Neuronal stem cell (in vitro differentiated cells): ENCODE results near the gene PCNA.

Experiments
- DNase-seq: peaks from one replicate; pipeline ENCODE4 v3.0.0-alpha.2; 2013; ENCODE audit warnings: low spot score
- H2AFZ ChIP-seq: one replicate; pipeline ENCODE4 v1.6.1; 2013; ENCODE audit warnings: mild to moderate bottlenecking, low read length, inconsistent platforms
- H2AK5ac ChIP-seq: 2 replicates; pipeline ENCODE4 v1.6.1; 2013; ENCODE audit warnings: low read depth, mild to moderate bottlenecking, inconsistent platforms, low read length, moderate library complexity, mixed read lengths
- H2BK120ac ChIP-seq: 2 replicates; pipeline ENCODE4 v1.6.1; 2013; ENCODE audit warnings: low read depth, mild to moderate bottlenecking, inconsistent platforms, low read length, moderate library complexity, mixed read lengths
- H2BK12ac ChIP-seq: one replicate; pipeline ENCODE4 v1.6.1; 2013; ENCODE audit warnings: low read length, inconsistent platforms
- H2BK15ac ChIP-seq: 2 replicates; pipeline ENCODE4 v1.6.1; 2013; ENCODE audit warnings: mild to moderate bottlenecking, low read length, inconsistent platforms, mixed read lengths
- H2BK5ac ChIP-seq: one replicate; pipeline ENCODE4 v1.6.1; 2013; ENCODE audit warnings: inconsistent platforms, mild to moderate bottlenecking, low read length, moderate library complexity
- H3K14ac ChIP-seq: one replicate; pipeline ENCODE4 v1.6.1; 2013; ENCODE audit warnings: low read length, inconsistent platforms
- H3K18ac ChIP-seq: 2 replicates; pipeline ENCODE4 v1.6.1; 2013; ENCODE audit warnings: low read length, inconsistent platforms
- H3K23ac ChIP-seq: 2 replicates; pipeline ENCODE4 v1.6.1; 2013; ENCODE audit warnings: low read depth, mild to moderate bottlenecking, mixed read lengths, low read length, inconsistent platforms; ENCODE audit not compliant: poor library complexity
- H3K27ac ChIP-seq: replicated peaks from 3 replicates; pipeline ENCODE4 v1.5.1; 2013; ENCODE audit warnings: low read length, inconsistent platforms
- H3K27me3 ChIP-seq, 3 experiments: 2 replicates each; pipeline ENCODE4 v1.6.1; 2013; ENCODE audit warnings: low read length in 3 of 3, mild to moderate bottlenecking in 2 of 3, inconsistent platforms in 1 of 3, low read depth in 1 of 3, mixed read lengths in 1 of 3, moderate library complexity in 1 of 3; ENCODE audit not compliant: control insufficient read depth in 3 of 3, insufficient read depth in 3 of 3
- H3K36me3 ChIP-seq, 2 donors: replicated peaks in 1 of 2; 2 replicates each; pipeline ENCODE4 v1.6.1; 2013; ENCODE audit warnings: low read length in 2 of 2; ENCODE audit not compliant: control insufficient read depth in 2 of 2, insufficient read depth in 2 of 2
- H3K4ac ChIP-seq: 2 replicates; pipeline ENCODE4 v1.6.1; 2013; ENCODE audit warnings: inconsistent platforms, mild to moderate bottlenecking, low read length, moderate library complexity
- H3K4me1 ChIP-seq, 2 donors: 1 replicate in 1 of 2; 2 replicates in 1 of 2; pipeline ENCODE4 v1.6.1; 2013; ENCODE audit warnings: low read length in 2 of 2, low read depth in 1 of 2; ENCODE audit not compliant: control insufficient read depth in 2 of 2, insufficient read depth in 1 of 2
- H3K4me2 ChIP-seq: one replicate; pipeline ENCODE4 v1.6.1; 2013; ENCODE audit warnings: mild to moderate bottlenecking, low read length, inconsistent platforms; ENCODE audit not compliant: insufficient read depth, poor library complexity, severe bottlenecking
- H3K4me3 ChIP-seq, 2 donors: 2 replicates each; pipeline ENCODE4 v1.5.1; 2013; ENCODE audit warnings: low read length in 2 of 2, mild to moderate bottlenecking in 2 of 2, inconsistent platforms in 1 of 2, moderate library complexity in 1 of 2
- H3K79me1 ChIP-seq: one replicate; pipeline ENCODE4 v1.6.1; 2013; ENCODE audit warnings: low read depth, mild to moderate bottlenecking, inconsistent platforms, low read length, moderate library complexity
- H3K9ac ChIP-seq: one replicate; pipeline ENCODE4 v1.6.1; 2013; ENCODE audit warnings: mild to moderate bottlenecking, low read depth, low read length, inconsistent platforms; ENCODE audit not compliant: poor library complexity
- H3K9me3 ChIP-seq, 2 donors: replicated peaks in 1 of 2; 2 replicates each; pipeline versions ENCODE3 to v1.6.1; 2013; ENCODE audit warnings: low read length in 2 of 2, mild to moderate bottlenecking in 2 of 2, inconsistent platforms in 1 of 2, low read depth in 1 of 2, mixed read lengths in 1 of 2, moderate library complexity in 1 of 2; ENCODE audit not compliant: control insufficient read depth in 2 of 2, insufficient read depth in 1 of 2
- H4K8ac ChIP-seq: one replicate; pipeline ENCODE4 v1.6.1; 2013; ENCODE audit warnings: low read depth, mild to moderate bottlenecking, inconsistent platforms, low read length, moderate library complexity
- H4K91ac ChIP-seq: one replicate; pipeline ENCODE4 v1.6.1; 2013; ENCODE audit warnings: low read length, low read depth, mild to moderate bottlenecking, inconsistent platforms; ENCODE audit not compliant: poor library complexity
- WGBS, 2 donors: extraction: QIAGEN DNeasy Blood & Tissue Kit; methylation state at CpG; one replicate each; pipeline ENCODE4 v1.1.7; 2013; ENCODE audit warnings: missing lambda C conversion rate in 2 of 2, mixed read lengths in 1 of 2; ENCODE audit not compliant: insufficient read length in 2 of 2, insufficient replicate concordance in 1 of 2; ENCODE audit errors: extremely low coverage in 2 of 2; 5-methylcytosine and 5-hydroxymethylcytosine counted together

PCNA gene

DNA sequence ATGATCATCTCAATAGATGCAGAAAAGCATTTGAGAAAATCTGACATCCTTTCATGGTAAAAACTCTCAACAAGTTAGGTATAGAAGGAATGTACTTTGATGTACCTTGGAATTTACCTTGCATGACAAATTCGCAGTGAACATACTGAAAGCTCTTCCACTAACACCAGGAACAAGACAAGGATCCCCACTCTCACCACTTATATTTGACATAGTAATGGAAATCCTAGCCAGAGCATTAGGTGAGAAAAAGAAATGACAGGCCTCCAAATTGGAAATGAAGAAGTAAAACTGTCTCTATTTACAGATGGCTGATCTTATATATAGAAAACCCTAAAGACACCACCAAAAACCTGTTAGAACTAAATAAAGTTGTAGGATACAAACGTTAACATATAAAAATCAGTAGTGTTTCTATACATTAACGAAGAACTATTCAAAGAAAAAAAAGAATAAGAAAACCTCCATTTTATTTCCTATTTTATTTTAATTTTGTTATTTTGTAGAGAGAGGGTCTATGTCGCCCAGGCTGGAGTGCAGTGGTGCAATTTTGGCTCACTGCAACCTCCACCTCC, 26.9 kb downstream of the PCNA start:
- no peak overlapping the region for H2BK120ac ChIP-seq
- no peak overlapping the region for H4K91ac ChIP-seq
- no peak overlapping the region for H3K4me3 ChIP-seq
- no peak overlapping the region for H2BK12ac ChIP-seq
- WGBS, 2 donors = no CpG with 5 or more reads among the region's 4 CpGs
- peaks cover 0 to 1% (median 0%) of the 10 kb centered on the region in 3 experiments for H3K27me3 ChIP-seq
- H3K4me1 ChIP-seq = peaks cover 0 to 4% of the 10 kb centered on the region in 2 donors
- no peak overlapping the region for H3K4ac ChIP-seq
- no peak overlapping the region for H3K27ac ChIP-seq
- no peak overlapping the region for H2BK15ac ChIP-seq
- H2AFZ ChIP-seq = no peak overlapping the region
- H3K23ac ChIP-seq = no peak overlapping the region
- no peak overlapping the region for H3K9ac ChIP-seq
- H4K8ac ChIP-seq = no peak overlapping the region
- H3K36me3 ChIP-seq = peaks cover 6 to 58% of the 10 kb centered on the region in 2 donors
- no peak overlapping the region for H3K14ac ChIP-seq
- H3K79me1 ChIP-seq = no peaks in the 10 kb centered on the region
- no peak overlapping the region for H2BK5ac ChIP-seq
- no peaks in the 10 kb centered on the region for H3K9me3 ChIP-seq
- H3K4me2 ChIP-seq = no peak overlapping the region
- no peak overlapping the region for H2AK5ac ChIP-seq
- no peak overlapping the region for H3K18ac ChIP-seq
- DNase-seq = no peak

DNA sequence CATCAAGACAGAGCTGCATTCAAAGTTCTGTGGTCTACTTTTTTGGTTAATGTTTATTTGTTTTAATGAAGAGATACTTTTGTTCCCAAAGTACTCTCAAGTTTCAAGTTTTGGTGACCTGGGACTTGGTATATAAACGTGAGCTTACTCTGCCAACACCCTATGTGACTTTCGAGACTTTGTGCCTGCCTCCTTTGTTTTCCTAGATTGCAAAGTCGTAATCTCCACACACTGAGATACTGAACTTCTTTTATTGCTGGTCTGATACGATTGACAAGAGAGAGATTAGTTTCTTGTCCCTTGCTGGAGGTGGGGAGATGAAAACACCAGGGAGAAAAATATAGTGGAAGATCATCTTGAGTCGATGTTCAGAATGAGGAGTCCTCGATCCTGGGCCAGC, 27.9 kb downstream of the PCNA start:
- H2BK15ac ChIP-seq = no peak overlapping the region
- H3K79me1 ChIP-seq = no peaks in the 10 kb centered on the region
- no peak overlapping the region for H3K18ac ChIP-seq
- peaks cover 0 to 4% of the 10 kb centered on the region in 2 donors for H3K4me1 ChIP-seq
- no peak overlapping the region for H3K14ac ChIP-seq
- no peak overlapping the region for H4K8ac ChIP-seq
- H3K4me3 ChIP-seq = no peak overlapping the region
- no peak overlapping the region for H2AFZ ChIP-seq
- peaks cover 4 to 49% of the 10 kb centered on the region in 2 donors for H3K36me3 ChIP-seq
- no peaks in the 10 kb centered on the region for H3K9me3 ChIP-seq
- DNase-seq = no peak
- H3K27ac ChIP-seq = no peak overlapping the region
- no peak overlapping the region for H3K4ac ChIP-seq
- H3K4me2 ChIP-seq = no peak overlapping the region
- no peak overlapping the region for H2AK5ac ChIP-seq
- no peak overlapping the region for H2BK120ac ChIP-seq
- no peaks in the 10 kb centered on the region for H3K27me3 ChIP-seq
- no peak overlapping the region for H2BK12ac ChIP-seq
- H3K9ac ChIP-seq = no peak overlapping the region
- H3K23ac ChIP-seq = no peak overlapping the region
- no CpG with 5 or more reads among the region's 6 CpGs for WGBS, 2 donors
- no peak overlapping the region for H2BK5ac ChIP-seq
- H4K91ac ChIP-seq = no peak overlapping the region

DNA sequence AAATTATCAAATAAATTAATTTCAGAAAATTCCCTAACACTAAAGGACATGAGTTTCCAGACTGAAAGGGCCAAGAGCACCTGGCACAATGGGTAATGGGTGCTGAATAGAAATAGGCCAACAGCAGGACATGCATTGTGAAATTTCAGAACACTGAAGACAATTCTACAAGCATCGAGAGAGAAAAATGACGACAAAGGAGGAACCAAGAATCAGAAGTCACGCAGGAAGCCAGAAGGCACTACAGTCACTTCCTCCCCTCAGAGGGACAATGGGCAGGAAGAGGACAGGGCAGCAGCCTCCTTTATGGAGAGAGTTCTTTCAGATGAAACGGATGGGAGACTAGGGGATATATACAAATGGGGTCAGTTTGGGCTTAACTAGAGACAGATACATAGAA, 29.6 kb downstream of the PCNA start:
- no peaks in the 10 kb centered on the region for H3K9me3 ChIP-seq
- DNase-seq = no peak
- no peak overlapping the region for H2BK12ac ChIP-seq
- no peak overlapping the region for H3K23ac ChIP-seq
- peaks cover 0 to 4% of the 10 kb centered on the region in 2 donors for H3K4me1 ChIP-seq
- no peak overlapping the region for H2BK5ac ChIP-seq
- no peak overlapping the region for H4K8ac ChIP-seq
- H2AK5ac ChIP-seq = no peak overlapping the region
- H2BK15ac ChIP-seq = no peak overlapping the region
- H3K4me3 ChIP-seq = no peak overlapping the region
- WGBS, 2 donors = no CpG with 5 or more reads among the region's 4 CpGs
- H3K27me3 ChIP-seq = no peaks in the 10 kb centered on the region
- H3K18ac ChIP-seq = no peak overlapping the region
- H3K79me1 ChIP-seq = no peaks in the 10 kb centered on the region
- H3K27ac ChIP-seq = no peak overlapping the region
- H3K4me2 ChIP-seq = no peak overlapping the region
- H4K91ac ChIP-seq = no peak overlapping the region
- H3K36me3 ChIP-seq = peaks cover 0 to 32% of the 10 kb centered on the region in 2 donors
- no peak overlapping the region for H2BK120ac ChIP-seq
- peak overlapping the region; percentile 62 for H2AFZ ChIP-seq
- no peak overlapping the region for H3K9ac ChIP-seq
- H3K14ac ChIP-seq = no peak overlapping the region
- H3K4ac ChIP-seq = no peak overlapping the region

DNA sequence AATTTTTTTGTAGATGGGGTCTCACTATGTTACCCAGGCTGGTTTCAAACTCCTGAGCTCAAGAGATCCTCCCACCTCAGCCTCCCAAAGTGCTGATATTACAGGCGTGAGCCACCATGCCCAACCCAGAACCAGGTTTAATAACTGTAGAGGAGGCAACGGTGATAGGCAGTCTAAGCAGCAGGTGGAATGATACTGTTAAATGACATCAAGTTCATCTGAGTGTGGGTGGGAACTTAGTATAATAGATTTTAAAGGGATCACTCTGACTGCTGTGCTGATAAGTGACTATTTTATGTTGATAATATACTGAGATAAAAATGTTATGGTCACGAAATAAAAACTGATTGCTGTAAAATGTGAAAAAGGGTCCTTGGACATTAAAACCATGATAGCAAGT, 31.1 kb downstream of the PCNA start:
- peaks cover 0 to 24% of the 10 kb centered on the region in 2 donors for H3K36me3 ChIP-seq
- peaks cover 0 to 4% of the 10 kb centered on the region in 2 donors for H3K4me1 ChIP-seq
- no peak overlapping the region for H3K4me2 ChIP-seq
- no peak overlapping the region for H2BK15ac ChIP-seq
- H3K23ac ChIP-seq = no peak overlapping the region
- no peak overlapping the region for H4K91ac ChIP-seq
- no peak overlapping the region for H3K27ac ChIP-seq
- H2BK12ac ChIP-seq = no peak overlapping the region
- no peak overlapping the region for H3K4me3 ChIP-seq
- no peaks in the 10 kb centered on the region for H3K79me1 ChIP-seq
- H2AK5ac ChIP-seq = no peak overlapping the region
- no peaks in the 10 kb centered on the region for H3K9me3 ChIP-seq
- H3K27me3 ChIP-seq = no peaks in the 10 kb centered on the region
- no peak for DNase-seq
- no peak overlapping the region for H3K4ac ChIP-seq
- H2BK5ac ChIP-seq = no peak overlapping the region
- H3K14ac ChIP-seq = no peak overlapping the region
- H3K18ac ChIP-seq = no peak overlapping the region
- no peak overlapping the region for H3K9ac ChIP-seq
- H2AFZ ChIP-seq = no peak overlapping the region
- H4K8ac ChIP-seq = no peak overlapping the region
- no peak overlapping the region for H2BK120ac ChIP-seq
- no CpG with 5 or more reads among the region's 3 CpGs for WGBS, 2 donors
